ENCODE data around the gene EXD3. TPM values are rescaled to one million over a fixed set of nuclear protein-coding genes. Genes with fewer than 3 reads are reported as not detected.
"Not testable (repeated sequence)": the region's sequence is repeated elsewhere in the genome, so short reads cannot be mapped to it uniquely, and the experiment has no call there.

Gene EXD3
- total and polyA plus RNA-seq, 2 of the 13 experiments (the other 11 are each of a cell fraction or from before 2014, with no cell fraction given) = 2.7 to 4.8 TPM

DNA sequence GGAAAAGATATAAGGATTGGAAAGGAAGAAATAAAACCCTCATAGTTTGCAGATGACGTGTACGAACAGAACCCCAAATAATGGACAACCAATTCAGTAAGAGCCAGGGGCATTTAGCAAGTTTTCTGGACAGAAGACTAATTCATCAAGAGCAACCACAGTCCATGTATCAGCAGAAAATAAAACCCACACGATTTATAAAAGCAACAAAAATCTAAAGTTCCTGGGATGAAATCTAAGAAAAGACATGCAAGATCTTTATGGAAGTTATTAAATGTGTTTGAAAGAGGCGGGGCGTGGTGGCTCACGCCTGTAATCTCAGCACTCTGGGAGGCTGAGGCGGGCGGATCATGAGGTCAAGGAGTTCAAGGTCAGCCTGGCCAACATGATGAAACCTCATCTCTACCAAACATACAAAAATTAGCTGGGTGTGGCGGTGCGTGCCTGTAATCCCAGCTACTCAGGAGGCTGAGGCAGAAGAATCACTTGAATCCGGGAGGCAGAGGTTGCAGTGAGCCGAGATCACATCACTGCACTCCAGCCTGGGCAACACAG is 83.0 kb downstream of the EXD3 start:
- H3K9me3 ChIP-seq (ENCODE audit: low read length); H3K9ac ChIP-seq (ENCODE audit: insufficient read depth, low read depth, low read length); FAIRE-seq; CTCF ChIA-PET (ENCODE audit: low intra/inter-chr PET ratio, low total read pairs); H2AFZ ChIP-seq (ENCODE audit: low read length); BruUV-seq (replicated peaks); H3K4me3 ChIP-seq (replicated peaks in 1 of 3; ENCODE audit: insufficient read depth in 1 of 3, low read depth in 2 of 3, low read length in 3 of 3); H3K4me1 ChIP-seq (ENCODE audit: insufficient read depth, low read length); in situ Hi-C loops (cut with HindIII; ENCODE audit: extremely low pct_ligation_motif_present, low pct_unique_long_range_greater_than_20kb); POLR2A ChIA-PET; H3K36me3 ChIP-seq (replicated peaks in 1 of 2; ENCODE audit: control insufficient read depth in 1 of 2, insufficient read depth in 2 of 2, low read length in 2 of 2); H3K79me2 ChIP-seq (ENCODE audit: insufficient read depth, low read length); DNase-seq (ENCODE audit: low spot score); ATAC-seq; H3K27ac ChIP-seq (ENCODE audit: extremely low read length, insufficient read depth, low read length); H4K20me1 ChIP-seq (ENCODE audit: insufficient read depth, low read length); intact Hi-C loops (cut with micrococcal nuclease; ENCODE audit: unreplicated experiment); H3K4me2 ChIP-seq (ENCODE audit: low read depth, low read length); TF ChIP-seq NR2F6 (IDR thresholded peaks at IDR 0.05): not testable (repeated sequence)
- H3K27me3 ChIP-seq (ENCODE audit: control insufficient read depth in 1 of 2, insufficient read depth in 2 of 2, low read length in 2 of 2) = peaks cover 0 to 14% of the 10 kb centered on the region in 2 experiments; a peak in 2 of 5 replicates
- WGBS (ENCODE audit: low lambda C conversion rate) = 54% methylated on average over 12 of the region's 12 CpGs
- TF ChIP-seq NR2F1 (CRISPR knock-in tag; IDR thresholded peaks at IDR 0.05) (peak; percentile 12 to 30; a peak in 1 of 4 replicates), NR2F6 (CRISPR knock-in tag; IDR thresholded peaks at IDR 0.05) (peak; percentile 27; the same call in 1 of the 2 replicates), RARA (CRISPR knock-in tag; IDR thresholded peaks at IDR 0.05) (peak; percentile 33; the same call in 1 of the 2 replicates)

DNA sequence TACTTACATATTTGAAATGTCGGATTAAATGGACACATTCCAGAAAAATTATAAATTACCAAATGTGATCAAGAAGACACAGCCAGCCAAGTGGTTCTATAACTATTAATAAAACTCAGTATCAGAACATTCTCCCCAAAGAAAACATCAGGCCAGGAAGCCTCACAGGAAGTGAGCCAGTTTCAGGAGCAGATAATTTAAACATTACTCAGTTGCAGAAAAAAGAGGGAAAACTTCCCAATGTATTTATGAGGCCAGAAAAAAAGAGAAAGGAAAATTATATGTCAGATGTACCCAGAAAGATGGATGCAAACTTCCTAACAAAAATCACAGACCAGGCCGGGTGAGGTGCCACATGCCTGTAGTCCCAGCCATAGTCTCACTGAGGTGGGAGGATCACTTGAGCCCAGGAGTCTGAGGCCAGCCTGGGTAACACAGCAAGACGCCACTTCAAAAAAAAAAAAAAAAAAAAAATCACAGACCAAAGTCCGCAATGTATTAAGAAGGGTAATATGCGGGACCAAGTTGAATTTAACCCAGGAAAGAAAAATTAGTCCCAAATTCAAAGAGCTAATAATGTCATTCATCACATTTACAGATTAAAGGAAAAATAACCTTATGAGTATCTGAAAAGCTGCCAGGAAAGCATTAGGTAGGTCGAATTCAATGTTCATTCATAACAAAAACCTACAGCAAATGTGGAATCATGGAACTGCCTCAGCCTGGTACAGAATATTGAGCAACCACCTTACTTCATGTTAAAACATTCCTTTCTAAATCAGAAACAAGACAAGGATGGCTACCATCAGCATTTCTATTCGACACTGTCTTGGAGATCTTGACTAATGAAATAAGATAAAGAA is 83.7 kb downstream of the EXD3 start:
- FAIRE-seq = no peak
- in situ Hi-C loops (cut with HindIII; ENCODE audit: extremely low pct_ligation_motif_present, low pct_unique_long_range_greater_than_20kb) = no loop called here
- no peak overlapping the region for H3K4me3 ChIP-seq (replicated peaks in 1 of 3; ENCODE audit: insufficient read depth in 1 of 3, low read depth in 2 of 3, low read length in 3 of 3)
- H3K9me3 ChIP-seq (ENCODE audit: low read length) = no peaks in the 10 kb centered on the region
- no peaks in the 10 kb centered on the region for H3K79me2 ChIP-seq (ENCODE audit: insufficient read depth, low read length)
- H3K4me2 ChIP-seq (ENCODE audit: low read depth, low read length) = no peak overlapping the region
- DNase-seq (ENCODE audit: low spot score) = no peak
- intact Hi-C loops (cut with micrococcal nuclease; ENCODE audit: unreplicated experiment) = no loop called here
- H3K27ac ChIP-seq (ENCODE audit: extremely low read length, insufficient read depth, low read length) = no peak overlapping the region
- WGBS (ENCODE audit: low lambda C conversion rate) = 30% methylated on average over 7 of the region's 7 CpGs
- CTCF ChIA-PET (ENCODE audit: low intra/inter-chr PET ratio, low total read pairs) = no interaction called here
- no peak overlapping the region for H3K9ac ChIP-seq (ENCODE audit: insufficient read depth, low read depth, low read length)
- no peaks in the 10 kb centered on the region for H3K36me3 ChIP-seq (replicated peaks in 1 of 2; ENCODE audit: control insufficient read depth in 1 of 2, insufficient read depth in 2 of 2, low read length in 2 of 2)
- no peaks in the 10 kb centered on the region for H4K20me1 ChIP-seq (ENCODE audit: insufficient read depth, low read length)
- no peak for ATAC-seq
- H2AFZ ChIP-seq (ENCODE audit: low read length) = no peak overlapping the region
- peaks cover 0 to 11% of the 10 kb centered on the region in 2 experiments; a peak in 2 of 5 replicates for H3K27me3 ChIP-seq (ENCODE audit: control insufficient read depth in 1 of 2, insufficient read depth in 2 of 2, low read length in 2 of 2)
- no peaks in the 10 kb centered on the region for H3K4me1 ChIP-seq (ENCODE audit: insufficient read depth, low read length)
- POLR2A ChIA-PET = no interaction called here
- no TSS peak for BruUV-seq (replicated peaks)
- TF ChIP-seq, protein P1, sequence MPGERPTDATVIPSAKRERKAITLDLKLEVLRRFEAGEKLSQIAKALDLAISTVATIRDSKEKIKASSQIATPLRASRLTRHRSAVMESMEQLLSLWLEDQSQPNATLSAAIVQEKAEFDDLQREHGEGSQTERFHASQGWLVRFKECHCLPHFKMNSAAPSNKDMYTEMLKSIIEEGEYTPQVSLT (CRISPR knock-in tag; IDR thresholded peaks at IDR 0.05; ENCODE audit: borderline replicate concordance, low read depth) = no peak
- TF ChIP-seq SKI (IDR thresholded peaks at IDR 0.05; ENCODE audit: partially characterized antibody) = no peak
- TF ChIP-seq ZNF572 (CRISPR knock-in tag; IDR thresholded peaks at IDR 0.05) = no peak
- no peak for TF ChIP-seq NR3C1 (CRISPR knock-in tag; IDR thresholded peaks at IDR 0.05)
- TF ChIP-seq, protein P2, sequence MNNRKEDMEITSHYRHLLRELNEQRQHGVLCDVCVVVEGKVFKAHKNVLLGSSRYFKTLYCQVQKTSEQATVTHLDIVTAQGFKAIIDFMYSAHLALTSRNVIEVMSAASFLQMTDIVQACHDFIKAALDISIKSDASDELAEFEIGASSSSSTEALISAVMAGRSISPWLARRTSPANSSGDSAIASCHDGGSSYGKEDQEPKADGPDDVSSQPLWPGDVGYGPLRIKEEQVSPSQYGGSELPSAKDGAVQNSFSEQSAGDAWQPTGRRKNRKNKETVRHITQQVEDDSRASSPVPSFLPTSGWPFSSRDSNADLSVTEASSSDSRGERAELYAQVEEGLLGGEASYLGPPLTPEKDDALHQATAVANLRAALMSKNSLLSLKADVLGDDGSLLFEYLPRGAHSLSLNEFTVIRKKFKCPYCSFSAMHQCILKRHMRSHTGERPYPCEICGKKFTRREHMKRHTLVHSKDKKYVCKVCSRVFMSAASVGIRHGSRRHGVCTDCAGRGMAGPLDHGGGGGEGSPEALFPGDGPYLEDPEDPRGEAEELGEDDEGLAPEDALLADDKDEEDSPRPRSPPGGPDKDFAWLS (CRISPR knock-in tag; IDR thresholded peaks at IDR 0.05; ENCODE audit: borderline replicate concordance) = no peak
- TF ChIP-seq RCOR2 (CRISPR knock-in tag; IDR thresholded peaks at IDR 0.05) = no peak
- TF ChIP-seq PAF1 (CRISPR knock-in tag; IDR thresholded peaks at IDR 0.05) = no peak
- no peak for TF ChIP-seq NBN (conservative IDR thresholded peaks at IDR 0.05)
- TF ChIP-seq TARDBP (CRISPR knock-in tag; IDR thresholded peaks at IDR 0.05) = no peak
- no peak for TF ChIP-seq ZFP37 (CRISPR knock-in tag; IDR thresholded peaks at IDR 0.05; ENCODE audit: borderline replicate concordance)
- TF ChIP-seq ZNF207 (IDR thresholded peaks at IDR 0.05; ENCODE audit: borderline replicate concordance) = no peak
